Memory B cell (primary cell): ENCODE results near the gene PCDHB8.
"Not testable (repeated sequence)": the region's sequence is repeated elsewhere in the genome, so short reads cannot be mapped to it uniquely, and the experiment has no call there.

Experiments used
- ATAC-seq: fragments of 150-1000 bp; cut with Tn5 transposase; 2 replicates; pipeline ENCODE4 v1.10.0; 2021; ENCODE audit warnings: low read depth, mild to moderate bottlenecking, moderate library complexity
- DNase-seq, 2 donors: peaks; one replicate each; pipeline ENCODE4 v3.0.0; 2022; ENCODE audit warnings: low spot score in 2 of 2
- H3K27ac Mint-ChIP-seq: one replicate; pipeline ENCODE4 v1.8.0; 2022; ENCODE audit warnings: mild to moderate bottlenecking, moderate library complexity, mixed read lengths
- H3K27me3 Mint-ChIP-seq: one replicate; pipeline ENCODE4 v1.8.0; 2022; ENCODE audit warnings: mixed read lengths
- H3K36me3 Mint-ChIP-seq: one replicate; pipeline ENCODE4 v1.8.0; 2022; ENCODE audit warnings: mild to moderate bottlenecking, mixed read lengths
- H3K4me1 Mint-ChIP-seq: one replicate; pipeline ENCODE4 v1.8.0; 2022; ENCODE audit warnings: mixed read lengths
- H3K4me3 Mint-ChIP-seq: one replicate; pipeline ENCODE4 v1.8.0; 2022; ENCODE audit warnings: mild to moderate bottlenecking, moderate library complexity, mixed read lengths
- H3K9me3 Mint-ChIP-seq: one replicate; pipeline ENCODE4 v1.8.0; 2022; ENCODE audit warnings: mixed read lengths

The PCDHB8 gene

DNA sequence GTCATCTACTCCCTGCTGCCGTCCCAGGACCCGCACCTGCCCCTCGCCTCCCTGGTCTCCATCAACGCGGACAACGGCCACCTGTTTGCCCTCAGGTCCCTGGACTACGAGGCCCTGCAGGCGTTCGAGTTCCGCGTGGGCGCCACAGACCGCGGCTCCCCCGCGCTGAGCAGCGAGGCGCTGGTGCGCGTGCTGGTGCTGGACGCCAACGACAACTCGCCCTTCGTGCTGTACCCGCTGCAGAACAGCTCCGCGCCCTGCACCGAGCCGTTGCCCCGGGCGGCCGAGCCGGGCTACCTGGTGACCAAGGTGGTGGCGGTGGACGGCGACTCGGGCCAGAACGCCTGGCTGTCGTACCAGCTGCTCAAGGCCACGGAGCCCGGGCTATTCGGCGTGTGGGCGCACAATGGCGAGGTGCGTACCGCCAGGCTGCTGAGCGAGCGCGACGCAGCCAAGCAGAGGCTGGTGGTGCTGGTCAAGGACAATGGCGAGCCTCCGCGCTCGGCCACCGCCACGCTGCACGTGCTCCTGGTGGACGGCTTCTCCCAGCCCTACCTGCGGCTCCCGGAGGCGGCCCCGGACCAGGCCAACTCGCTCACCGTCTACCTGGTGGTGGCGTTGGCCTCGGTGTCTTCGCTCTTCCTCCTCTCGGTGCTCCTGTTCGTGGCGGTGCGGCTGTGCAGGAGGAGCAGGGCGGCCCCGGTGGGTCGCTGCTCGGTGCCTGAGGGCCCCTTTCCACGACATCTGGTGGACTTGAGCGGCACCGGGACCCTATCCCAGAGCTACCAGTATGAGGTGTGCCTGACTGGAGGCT lies 3.1 kb upstream of the PCDHB8 start:
- H3K27me3 Mint-ChIP-seq, ATAC-seq, H3K9me3 Mint-ChIP-seq, DNase-seq, H3K4me3 Mint-ChIP-seq, H3K27ac Mint-ChIP-seq, H3K4me1 Mint-ChIP-seq, H3K36me3 Mint-ChIP-seq: not testable (repeated sequence)

GRCh38 chr5:141175933-141176332 lies 1.7 kb upstream of the PCDHB8 start:
- ATAC-seq = no peak
- Mint-ChIP-seq H3K4me3 (no peak overlapping the region), H3K4me1 (peaks cover 3% of the 10 kb centered on the region), H3K27ac (no peak overlapping the region), H3K27me3 (peaks cover 2% of the 10 kb centered on the region), H3K36me3 (no peaks in the 10 kb centered on the region), H3K9me3 (peaks cover 3% of the 10 kb centered on the region)
- DNase-seq = no peak

GRCh38 chr5:141179371-141179770 lies 1.8 kb downstream of the PCDHB8 start:
- H3K27me3 Mint-ChIP-seq, H3K27ac Mint-ChIP-seq, H3K9me3 Mint-ChIP-seq, DNase-seq, H3K4me3 Mint-ChIP-seq, ATAC-seq, H3K36me3 Mint-ChIP-seq, H3K4me1 Mint-ChIP-seq: not testable (repeated sequence)

GRCh38 chr5:141179876-141180275 lies 2.3 kb downstream of the PCDHB8 start:
- H3K4me1 Mint-ChIP-seq = not testable (repeated sequence)

DNA sequence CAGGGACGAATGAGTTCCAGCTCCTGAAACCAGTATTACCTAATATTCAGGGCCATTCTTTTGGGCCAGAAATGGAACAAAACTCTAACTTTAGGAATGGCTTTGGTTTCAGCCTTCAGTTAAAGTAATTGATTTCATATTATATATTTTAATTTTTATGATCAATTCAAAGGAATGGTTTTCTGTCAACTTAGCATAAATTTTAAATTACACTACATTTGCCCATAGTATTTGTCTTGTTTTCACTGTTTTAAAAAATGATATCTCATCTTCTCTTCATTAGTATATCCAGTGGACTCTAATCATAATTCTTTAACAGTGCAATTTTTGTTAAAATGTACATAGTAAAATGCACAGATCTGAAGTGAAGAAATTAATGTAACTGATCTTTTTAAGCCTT lies 2.7 kb downstream of the PCDHB8 start:
- peaks cover 1% of the 10 kb centered on the region for H3K9me3 Mint-ChIP-seq
- H3K27me3 Mint-ChIP-seq = peaks cover 6% of the 10 kb centered on the region
- no peaks in the 10 kb centered on the region for H3K4me1 Mint-ChIP-seq
- H3K4me3 Mint-ChIP-seq = no peak overlapping the region
- no peak overlapping the region for H3K27ac Mint-ChIP-seq
- ATAC-seq (no peak), DNase-seq (no peak)
- H3K36me3 Mint-ChIP-seq = peaks cover 2% of the 10 kb centered on the region

More at GRCh38 chr5:141179876-141180275, 2.3 kb downstream of the PCDHB8 start:
- not testable (repeated sequence) for H3K9me3 Mint-ChIP-seq, H3K27me3 Mint-ChIP-seq, DNase-seq, H3K4me3 Mint-ChIP-seq, H3K36me3 Mint-ChIP-seq, H3K27ac Mint-ChIP-seq, ATAC-seq

GRCh38 chr5:141182248-141182647 lies 4.7 kb downstream of the PCDHB8 start, which contains the start of gene PCDHB16:
Gene PCDHB16 (plus strand): TSS chr5:141182387. CDS start chr5:141182560, 173 bp downstream.
- H3K4me1 Mint-ChIP-seq = peaks cover 4% of the 10 kb centered on the region
- ATAC-seq = no peak
- H3K9me3 Mint-ChIP-seq = peaks cover 4% of the 10 kb centered on the region
- no peak for DNase-seq
- no peak within 1 kb of the TSS for H3K27ac Mint-ChIP-seq
- H3K36me3 Mint-ChIP-seq = peaks cover 5% of the 10 kb centered on the region
- peaks cover 10% of the 10 kb centered on the region for H3K27me3 Mint-ChIP-seq
- H3K4me3 Mint-ChIP-seq = no peak within 1 kb of the TSS

DNA sequence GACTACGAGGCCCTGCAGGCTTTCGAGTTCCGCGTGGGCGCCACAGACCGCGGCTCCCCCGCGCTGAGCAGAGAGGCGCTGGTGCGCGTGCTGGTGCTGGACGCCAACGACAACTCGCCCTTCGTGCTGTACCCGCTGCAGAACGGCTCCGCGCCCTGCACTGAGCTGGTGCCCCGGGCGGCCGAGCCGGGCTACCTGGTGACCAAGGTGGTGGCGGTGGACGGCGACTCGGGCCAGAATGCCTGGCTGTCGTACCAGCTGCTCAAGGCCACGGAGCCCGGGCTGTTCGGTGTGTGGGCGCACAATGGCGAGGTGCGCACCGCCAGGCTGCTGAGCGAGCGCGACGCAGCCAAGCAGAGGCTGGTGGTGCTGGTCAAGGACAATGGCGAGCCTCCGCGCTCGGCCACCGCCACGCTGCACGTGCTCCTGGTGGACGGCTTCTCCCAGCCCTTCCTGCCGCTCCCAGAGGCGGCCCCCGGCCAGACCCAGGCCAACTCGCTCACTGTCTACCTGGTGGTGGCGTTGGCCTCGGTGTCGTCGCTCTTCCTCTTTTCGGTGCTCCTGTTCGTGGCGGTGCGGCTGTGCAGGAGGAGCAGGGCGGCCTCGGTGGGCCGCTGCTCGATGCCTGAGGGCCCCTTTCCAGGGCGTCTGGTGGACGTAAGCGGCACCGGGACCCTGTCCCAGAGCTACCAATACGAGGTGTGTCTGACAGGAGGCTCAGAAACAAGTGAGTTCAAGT lies 6.7 kb downstream of the PCDHB8 start:
- not testable (repeated sequence) for ATAC-seq, H3K9me3 Mint-ChIP-seq

GRCh38 chr5:141186897-141187512 lies 9.4 kb downstream of the PCDHB8 start, which contains the start of gene PCDHB9:
Gene PCDHB9 (plus strand): TSS chr5:141187161. CDS start chr5:141187319, 158 bp downstream.
- Mint-ChIP-seq H3K27ac (no peak within 1 kb of the TSS), H3K36me3 (peaks cover 6% of the 10 kb centered on the region), H3K9me3 (peaks cover 8% of the 10 kb centered on the region), H3K27me3 (peaks cover 12% of the 10 kb centered on the region), H3K4me1 (peaks cover 6% of the 10 kb centered on the region), H3K4me3 (peak within 1 kb of the TSS; percentile 71)
- ATAC-seq (no peak), DNase-seq (no peak)

More for the DNA sequence above, 6.7 kb downstream of the PCDHB8 start:
- DNase-seq, H3K4me3 Mint-ChIP-seq, H3K4me1 Mint-ChIP-seq, H3K36me3 Mint-ChIP-seq, H3K27ac Mint-ChIP-seq: not testable (repeated sequence)
- H3K27me3 Mint-ChIP-seq = peaks cover 12% of the 10 kb centered on the region

- not testable (repeated sequence) for DNase-seq, H3K36me3 Mint-ChIP-seq, H3K4me1 Mint-ChIP-seq, H3K27ac Mint-ChIP-seq, ATAC-seq, H3K4me3 Mint-ChIP-seq
- Mint-ChIP-seq H3K27me3 (peaks cover 12% of the 10 kb centered on the region), H3K9me3 (peaks cover 13% of the 10 kb centered on the region)
Observed at GRCh38 chr5:141188682-141189081, 11.1 kb downstream of the PCDHB8 start.

- H3K9me3 Mint-ChIP-seq = peaks cover 13% of the 10 kb centered on the region
- H3K27ac Mint-ChIP-seq, H3K36me3 Mint-ChIP-seq, H3K4me3 Mint-ChIP-seq, DNase-seq, H3K4me1 Mint-ChIP-seq, ATAC-seq: not testable (repeated sequence)
- peaks cover 12% of the 10 kb centered on the region for H3K27me3 Mint-ChIP-seq
Observed at GRCh38 chr5:141189131-141189530, 11.5 kb downstream of the PCDHB8 start.

DNA sequence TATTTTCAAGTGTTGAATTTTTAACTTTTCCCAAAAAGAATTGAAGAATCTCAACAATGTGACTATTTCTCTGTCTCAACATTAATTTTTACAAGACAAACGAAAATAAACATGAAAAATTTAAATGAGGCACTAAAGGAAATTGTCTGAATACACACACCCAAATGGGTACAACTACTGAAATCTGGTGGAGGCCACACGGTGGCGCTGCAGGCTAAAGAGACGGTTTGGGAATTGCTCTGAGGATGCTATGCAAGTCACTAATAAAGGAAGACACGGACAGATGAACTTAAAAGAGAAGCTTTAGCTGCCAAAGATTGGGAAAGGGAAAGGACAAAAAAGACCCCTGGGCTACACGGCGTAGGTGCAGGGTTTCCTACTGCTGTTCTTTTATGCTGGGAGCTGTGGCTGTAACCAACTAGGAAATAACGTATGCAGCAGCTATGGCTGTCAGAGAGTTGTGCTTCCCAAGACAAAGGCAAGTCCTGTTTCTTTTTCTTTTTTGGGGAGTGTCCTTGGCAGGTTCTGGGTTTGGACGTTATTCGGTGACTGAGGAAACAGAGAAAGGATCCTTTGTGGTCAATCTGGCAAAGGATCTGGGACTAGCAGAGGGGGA lies 14.6 kb downstream of the PCDHB8 start, which contains the start of gene PCDHB10:
PCDHB10 (plus strand) TSS at position 244 of the 616 bp plus-strand sequence; CDS start at position 444, 200 bp downstream.
- no peak within 1 kb of the TSS for H3K27ac Mint-ChIP-seq
- H3K4me3 Mint-ChIP-seq = no peak within 1 kb of the TSS
- no peak for ATAC-seq
- H3K9me3 Mint-ChIP-seq = peaks cover 11% of the 10 kb centered on the region
- H3K27me3 Mint-ChIP-seq = peaks cover 8% of the 10 kb centered on the region
- H3K4me1 Mint-ChIP-seq = peaks cover 4% of the 10 kb centered on the region
- no peak for DNase-seq
- H3K36me3 Mint-ChIP-seq = peaks cover 3% of the 10 kb centered on the region

DNA sequence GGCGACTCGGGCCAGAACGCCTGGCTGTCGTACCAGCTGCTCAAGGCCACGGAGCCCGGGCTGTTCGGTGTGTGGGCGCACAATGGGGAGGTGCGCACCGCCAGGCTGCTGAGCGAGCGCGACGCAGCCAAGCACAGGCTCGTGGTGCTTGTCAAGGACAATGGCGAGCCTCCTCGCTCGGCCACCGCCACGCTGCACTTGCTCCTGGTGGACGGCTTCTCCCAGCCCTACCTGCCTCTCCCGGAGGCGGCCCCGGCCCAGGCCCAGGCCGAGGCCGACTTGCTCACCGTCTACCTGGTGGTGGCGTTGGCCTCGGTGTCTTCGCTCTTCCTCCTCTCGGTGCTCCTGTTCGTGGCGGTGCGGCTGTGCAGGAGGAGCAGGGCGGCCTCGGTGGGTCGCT lies 16.7 kb downstream of the PCDHB8 start:
- DNase-seq, ATAC-seq, H3K27ac Mint-ChIP-seq, H3K4me1 Mint-ChIP-seq, H3K36me3 Mint-ChIP-seq, H3K4me3 Mint-ChIP-seq, H3K27me3 Mint-ChIP-seq: not testable (repeated sequence)
- peaks cover 15% of the 10 kb centered on the region for H3K9me3 Mint-ChIP-seq

GRCh38 chr5:141196363-141196762 lies 18.8 kb downstream of the PCDHB8 start:
- Mint-ChIP-seq H3K36me3 (peaks cover 2% of the 10 kb centered on the region), H3K4me1 (peaks cover 2% of the 10 kb centered on the region), H3K27me3 (peaks cover 9% of the 10 kb centered on the region), H3K27ac (no peak overlapping the region), H3K4me3 (no peak overlapping the region), H3K9me3 (peaks cover 15% of the 10 kb centered on the region)
- no peak for ATAC-seq
- DNase-seq = no peak
